ENCODE measurements around the gene STOML1.

STOML1 gene

GRCh38 chr15:74019734-74020133 lies 27.6 kb upstream of the STOML1 start:
- no peak for DNase-seq

GRCh38 chr15:74013374-74013894 lies 21.3 kb upstream of the STOML1 start:
- no peak for DNase-seq

- DNase-seq: no peak
Observed at GRCh38 chr15:74011610-74012009, 19.5 kb upstream of the STOML1 start.

- no peak for DNase-seq
Observed at GRCh38 chr15:74010929-74011540, 18.9 kb upstream of the STOML1 start.

- no peak for DNase-seq
Observed at GRCh38 chr15:74008901-74009300, 16.8 kb upstream of the STOML1 start.

GRCh38 chr15:74007820-74008371 lies 15.8 kb upstream of the STOML1 start:
- DNase-seq: no peak

GRCh38 chr15:74006774-74007639 lies 14.9 kb upstream of the STOML1 start:
- no peak for DNase-seq

- DNase-seq: no peak
Observed at GRCh38 chr15:73997986-73998385, 5.9 kb upstream of the STOML1 start.

- DNase-seq: no peak
Observed at GRCh38 chr15:73996939-73997338, 4.8 kb upstream of the STOML1 start.

- no peak for DNase-seq
Observed at GRCh38 chr15:73996267-73996666, 4.2 kb upstream of the STOML1 start.

- no peak for DNase-seq
Observed at GRCh38 chr15:73994912-73995622, 3.0 kb upstream of the STOML1 start.

GRCh38 chr15:73994413-73994883 lies 2.4 kb upstream of the STOML1 start, which contains the start of gene PML:
Gene PML (plus strand): TSS chr15:73994716. CDS start chr15:73994813, 97 bp downstream.
- DNase-seq: peak; percentile 91

- no peak for DNase-seq
Observed at GRCh38 chr15:73993211-73993994, 1.3 kb upstream of the STOML1 start.

GRCh38 chr15:73992594-73992898 lies 451 bp upstream of the STOML1 start:
- no peak for DNase-seq

- DNase-seq: no peak
Observed at GRCh38 chr15:73991260-73991659, 835 bp downstream of the STOML1 start.

- no peak for DNase-seq
Observed at GRCh38 chr15:73990250-73991005, 1.7 kb downstream of the STOML1 start.

GRCh38 chr15:73989001-73989798 lies 2.9 kb downstream of the STOML1 start:
- no peak for DNase-seq

GRCh38 chr15:73988445-73988969 lies 3.6 kb downstream of the STOML1 start:
- DNase-seq: no peak

- no peak for DNase-seq
Observed at GRCh38 chr15:73987681-73988444, 4.2 kb downstream of the STOML1 start.

GRCh38 chr15:73987250-73987649 lies 4.8 kb downstream of the STOML1 start:
- no peak for DNase-seq
